DMS53 treated with DMSO at 0.1 percent for 48 hours (cell line): Measurements from ENCODE around the gene MINDY3.

Experiments
- DNase-seq: peaks from one replicate; lab custom pipeline; 2025; ENCODE audit not compliant: unreplicated experiment; lab: John Stamatoyannopoulos, UW

Gene MINDY3

GRCh38 chr10:15739254-15739970 lies 120.9 kb downstream of the MINDY3 start:
- DNase-seq = no peak

DNA sequence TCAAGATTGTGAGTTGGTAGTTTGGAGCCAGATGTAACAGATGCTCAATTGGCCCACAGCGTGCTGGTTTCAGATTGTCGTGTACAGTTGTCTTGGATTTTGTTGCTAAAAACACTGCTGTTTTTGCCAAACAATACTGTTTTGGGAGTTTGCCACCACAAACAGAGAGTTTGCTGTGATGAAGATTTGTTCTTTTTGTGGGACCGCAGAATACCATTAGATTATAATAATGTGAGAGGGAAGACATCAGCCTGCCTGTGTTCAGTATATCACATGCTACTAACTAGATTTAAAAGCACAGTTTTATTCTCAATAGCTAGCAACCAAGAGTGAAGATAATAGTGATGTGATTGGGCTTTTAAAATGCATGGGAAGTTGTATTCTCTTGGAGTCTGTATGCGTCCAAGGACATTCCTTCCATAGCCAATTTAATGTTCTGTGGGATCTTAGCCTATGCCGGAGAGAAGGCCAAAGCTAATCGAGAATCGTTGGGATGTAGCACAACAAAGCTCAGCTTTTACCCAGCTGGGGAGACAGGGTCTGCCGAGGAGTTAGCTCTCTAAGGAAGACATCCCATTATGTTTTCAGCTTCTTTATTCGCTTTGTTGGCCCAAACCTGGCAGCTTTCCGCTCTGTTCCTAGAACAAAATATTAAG lies 121.9 kb downstream of the MINDY3 start:
- DNase-seq = no peak

DNA sequence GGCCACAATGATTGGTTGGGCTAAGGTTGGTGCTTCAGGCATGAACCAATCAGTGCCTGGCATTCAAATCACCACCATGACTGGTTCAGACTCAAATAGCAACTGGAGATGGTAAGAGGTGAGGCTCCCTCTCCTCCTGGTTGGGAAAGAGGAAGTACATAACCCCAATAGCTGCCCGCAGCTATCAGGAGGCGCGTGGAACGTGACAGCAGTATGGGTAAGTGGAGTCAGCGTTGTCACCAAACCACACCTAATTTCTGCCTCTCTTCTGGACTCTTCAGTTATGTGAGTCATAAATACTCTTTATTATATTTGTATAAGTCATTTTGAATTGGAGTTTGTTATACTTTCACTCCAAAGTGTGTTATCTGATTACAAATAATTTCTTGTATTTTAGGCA lies 122.7 kb downstream of the MINDY3 start:
- DNase-seq = no peak

GRCh38 chr10:15735763-15736162 lies 124.5 kb downstream of the MINDY3 start:
- no peak for DNase-seq

- DNase-seq = no peak
These were observed 130.0 kb downstream of the MINDY3 start for GRCh38 chr10:15730341-15730740.

- DNase-seq = no peak
These were observed 130.4 kb downstream of the MINDY3 start for GRCh38 chr10:15729890-15730289.
